Measurements from ENCODE around the gene PPHLN1.

The PPHLN1 gene

DNA sequence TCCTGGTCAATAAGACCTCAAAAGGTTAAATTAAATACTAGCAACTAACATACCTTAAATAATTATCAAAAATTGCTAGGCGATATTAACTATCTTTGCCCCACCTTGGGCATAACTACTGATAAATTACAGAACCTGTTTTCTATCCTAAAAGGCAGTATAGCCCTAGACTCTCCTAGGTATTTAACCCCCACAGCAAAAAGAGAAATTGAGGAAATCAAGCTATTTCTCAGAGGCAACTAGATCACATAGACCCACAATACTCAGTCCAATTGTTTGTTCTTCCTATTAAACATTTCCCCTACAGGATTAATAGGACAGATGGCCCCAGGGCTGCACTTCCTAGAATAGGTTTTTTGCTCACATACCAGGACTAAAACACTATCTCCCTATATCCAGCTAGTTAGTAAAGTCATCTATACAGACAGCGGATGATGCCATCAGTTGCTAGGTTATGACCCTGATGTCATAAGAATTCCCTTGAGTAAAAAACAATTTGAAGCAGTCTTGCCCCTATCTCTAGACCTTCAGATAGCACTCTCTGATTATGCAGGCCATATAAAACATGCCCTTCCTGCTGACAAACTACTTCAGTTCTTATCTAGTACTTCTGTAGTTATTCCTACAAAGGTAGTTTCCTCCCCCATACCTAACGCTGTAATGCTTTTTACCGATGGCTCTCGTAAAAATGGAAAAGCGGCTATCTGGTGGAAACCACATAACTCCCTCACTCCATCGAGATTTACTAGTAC is 118.4 kb downstream of the PPHLN1 start:
- no peak for DNase-seq

DNA sequence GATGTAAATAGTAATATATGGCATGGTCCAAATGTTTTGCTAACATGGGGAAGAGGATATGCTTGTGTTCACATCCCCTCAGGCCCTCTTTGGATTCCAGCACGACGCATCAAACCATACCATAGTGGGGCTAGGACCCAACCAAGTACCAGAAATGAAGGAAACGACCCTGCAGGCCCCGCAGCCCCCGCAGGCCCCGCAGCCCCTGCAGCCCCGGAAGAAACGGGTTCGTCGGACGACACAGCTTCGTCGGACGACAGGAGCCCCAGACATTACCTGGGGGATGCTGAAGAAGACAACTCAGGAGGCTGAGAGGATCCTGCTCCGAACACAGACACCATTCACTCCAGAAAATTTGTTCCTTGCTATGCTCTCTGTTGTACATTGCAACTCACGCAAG is 119.9 kb downstream of the PPHLN1 start:
- DNase-seq: no peak

DNA sequence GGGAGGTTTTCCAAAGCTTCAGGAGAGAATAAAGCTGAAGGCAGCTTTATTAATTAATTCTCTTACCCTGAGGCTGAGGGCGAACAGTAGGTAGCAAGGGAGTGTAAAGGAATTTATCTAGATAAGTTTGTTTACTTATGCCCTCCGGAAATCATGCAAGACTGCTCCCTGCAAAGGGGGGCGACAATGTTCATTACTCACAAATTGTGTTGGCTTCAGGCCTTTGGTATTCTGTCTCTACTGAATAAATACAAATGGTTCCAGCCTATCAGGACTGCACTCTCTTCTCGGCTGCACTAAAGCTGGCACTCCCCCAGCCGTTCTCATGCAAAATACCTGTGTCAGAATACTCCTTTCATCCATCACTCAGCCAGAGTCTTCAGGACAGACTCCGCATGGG is 120.8 kb downstream of the PPHLN1 start:
- DNase-seq: no peak

DNA sequence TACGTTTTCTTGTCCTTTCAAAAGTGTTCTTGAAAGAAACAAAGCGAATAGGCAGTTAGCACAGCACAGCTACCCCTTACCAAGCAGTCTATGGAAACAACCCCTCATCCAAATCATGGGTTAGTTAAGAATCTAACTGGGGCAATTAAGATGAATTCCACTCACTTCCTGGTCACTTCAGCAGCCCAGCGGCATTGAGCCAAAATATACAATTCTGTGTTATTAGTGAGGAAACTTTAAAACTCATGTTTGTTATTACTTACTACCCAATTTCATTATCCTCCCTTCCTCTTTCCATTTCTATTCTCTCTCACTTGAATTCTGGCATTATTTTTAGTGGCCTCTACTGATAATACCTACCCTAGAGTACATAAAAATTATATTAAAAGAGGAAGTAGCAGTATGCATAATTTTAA is 121.4 kb downstream of the PPHLN1 start:
- DNase-seq: no peak

DNA sequence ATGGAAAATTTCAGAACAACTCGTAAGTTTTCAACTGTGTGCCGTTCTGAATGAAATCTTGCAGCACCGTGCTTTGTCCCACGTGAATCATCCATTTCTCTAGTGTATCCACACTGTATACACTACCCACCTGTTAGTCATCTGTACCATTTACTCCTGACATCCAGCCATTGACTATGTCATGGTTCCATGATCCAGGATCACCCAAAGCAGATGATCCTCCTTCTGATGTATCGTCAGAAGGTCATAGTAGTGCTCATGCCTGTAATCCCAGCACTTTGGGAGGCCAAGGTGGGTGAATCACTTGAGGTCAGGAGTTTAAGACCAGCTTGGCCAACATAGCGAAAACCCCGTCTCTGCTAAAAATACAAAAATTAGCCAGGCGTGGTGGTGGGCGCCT is 122.9 kb downstream of the PPHLN1 start:
- DNase-seq: no peak

DNA sequence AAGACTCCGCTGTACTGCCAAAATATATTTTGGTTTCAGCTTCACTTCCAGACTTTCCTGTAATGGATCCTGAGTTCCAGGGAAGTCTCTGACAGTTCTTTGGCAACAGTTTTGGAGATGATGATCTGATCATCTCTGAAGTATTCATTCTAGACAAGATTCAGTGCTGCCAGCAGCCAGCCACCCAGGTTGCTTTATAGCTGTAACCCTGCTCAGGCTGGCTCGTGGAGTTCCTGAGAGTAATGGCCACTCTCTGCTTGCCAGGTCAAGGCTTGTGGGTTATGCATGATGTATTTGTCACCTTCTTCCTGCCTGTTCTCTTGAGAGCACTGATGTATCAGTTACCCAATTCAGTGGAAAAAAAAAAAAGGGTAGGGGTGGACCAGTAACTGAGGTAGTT is 124.3 kb downstream of the PPHLN1 start:
- no peak for DNase-seq

DNA sequence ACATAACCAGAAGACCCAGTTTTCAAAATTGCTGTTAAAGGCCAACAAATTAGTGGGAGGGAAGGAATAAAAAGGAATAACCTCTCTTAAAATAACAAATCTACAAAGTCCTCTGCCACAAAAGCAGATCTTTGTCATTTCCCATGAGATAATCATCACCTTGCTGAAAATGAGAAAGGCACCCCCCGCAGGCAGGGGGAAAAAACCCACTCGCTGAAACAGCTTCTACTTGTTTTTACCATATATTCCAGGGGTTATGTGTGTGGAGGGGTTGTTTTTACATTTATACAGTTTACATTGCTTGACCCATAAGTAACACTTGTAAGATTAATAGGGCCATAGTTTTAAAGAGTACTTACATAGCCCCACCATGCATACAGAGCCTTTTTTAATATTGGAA is 132.6 kb downstream of the PPHLN1 start:
- DNase-seq: no peak

DNA sequence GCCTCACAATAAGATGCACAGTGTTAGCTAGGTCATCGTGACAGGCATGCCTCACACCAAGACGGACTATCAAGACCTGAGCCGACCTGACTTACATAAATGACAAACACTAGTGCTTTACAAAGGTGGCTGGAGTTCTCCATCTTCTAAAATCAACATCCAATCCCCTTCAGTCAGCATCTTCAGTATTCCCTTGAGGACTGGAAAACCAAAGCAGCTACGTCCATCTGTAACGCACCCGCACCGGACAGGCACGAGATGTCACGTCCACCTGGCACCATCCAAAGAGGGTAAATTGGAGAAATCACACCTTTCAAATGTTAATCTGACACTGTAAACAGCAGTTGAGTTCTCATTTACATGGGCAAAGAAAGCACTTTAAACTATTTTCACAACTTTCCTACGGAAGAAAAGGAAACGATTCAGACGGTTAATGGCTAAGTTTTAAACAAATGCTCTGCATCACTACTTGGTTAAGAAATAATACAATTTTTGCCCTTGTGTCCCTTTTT is 133.4 kb downstream of the PPHLN1 start:
- DNase-seq: no peak

DNA sequence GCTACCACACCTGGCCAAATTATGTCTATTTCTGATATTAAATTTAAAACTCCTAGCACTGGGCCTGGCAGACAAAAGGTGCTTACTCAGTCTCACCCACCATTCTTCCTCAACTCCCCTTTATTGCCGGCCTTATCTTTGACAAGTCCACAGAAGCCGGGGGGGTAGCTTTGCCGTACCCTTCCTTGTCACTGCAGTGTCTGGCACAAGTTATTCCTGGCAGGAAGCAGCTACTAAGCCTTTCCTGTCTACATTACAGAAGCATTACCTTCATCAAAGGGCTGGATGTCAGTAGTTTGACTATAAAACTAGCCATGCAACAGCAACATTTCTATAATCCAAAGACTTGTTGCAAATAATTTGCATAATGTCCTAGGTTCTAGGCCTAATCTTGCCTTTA is 136.5 kb downstream of the PPHLN1 start:
- no peak for DNase-seq

DNA sequence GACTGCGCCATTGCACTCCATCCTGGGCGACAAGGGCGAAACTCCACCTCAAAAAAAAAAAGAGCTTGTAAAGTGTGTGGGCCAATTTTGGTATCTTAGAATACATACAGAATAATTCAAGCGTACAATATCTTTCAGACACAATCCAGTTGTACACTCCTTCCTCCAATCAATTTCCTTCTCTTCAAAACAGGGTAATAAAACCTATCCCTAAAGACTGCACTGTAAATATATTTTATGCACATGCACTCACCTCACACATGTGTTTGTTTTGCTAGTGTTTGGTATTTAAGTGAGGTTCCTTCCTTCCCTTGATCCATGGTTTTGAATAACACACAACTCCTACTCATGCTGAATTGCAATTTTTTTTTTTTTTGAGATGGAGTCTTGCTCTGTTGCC is 137.7 kb downstream of the PPHLN1 start:
- no peak for DNase-seq

DNA sequence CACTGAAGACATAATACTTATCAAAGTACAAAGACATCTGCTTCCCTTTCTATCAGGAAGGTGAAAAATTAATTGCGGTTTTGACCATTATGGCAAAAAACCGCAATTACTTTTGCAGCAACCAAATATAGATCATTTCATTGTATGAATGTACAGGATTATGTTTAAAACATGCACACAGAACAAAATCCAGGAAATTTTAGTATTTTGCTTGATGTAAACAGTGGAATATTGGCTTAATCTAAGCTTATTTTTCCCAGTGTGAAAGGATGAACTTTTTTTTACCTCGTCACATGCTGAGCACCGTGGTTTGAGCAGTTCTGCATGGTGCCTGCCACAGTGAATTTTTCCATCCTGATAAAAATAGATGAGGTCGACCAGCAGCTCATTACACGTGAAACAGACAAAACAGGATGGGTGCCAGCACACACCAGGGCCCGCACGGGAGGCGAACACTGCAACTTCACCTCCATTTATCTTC is 142.4 kb downstream of the PPHLN1 start:
- DNase-seq: no peak

DNA sequence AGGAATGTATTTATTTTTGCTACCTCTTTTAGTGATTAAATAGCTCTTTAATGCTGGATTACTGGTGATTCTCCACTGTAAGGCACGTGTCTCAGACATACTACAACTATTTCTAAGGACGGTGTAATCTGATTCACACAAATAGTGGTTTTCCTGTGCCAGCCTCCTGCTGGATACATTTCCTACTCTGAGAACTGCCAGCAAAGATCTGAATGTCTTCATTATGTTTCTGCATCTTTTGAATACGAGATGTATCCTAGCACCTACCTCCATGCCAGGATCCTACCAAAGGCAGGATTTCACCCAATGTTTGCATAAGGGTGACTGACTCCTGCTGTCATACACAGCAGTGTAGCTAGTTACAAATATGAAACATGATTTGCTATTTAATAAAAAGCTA is 143.0 kb downstream of the PPHLN1 start:
- no peak for DNase-seq

DNA sequence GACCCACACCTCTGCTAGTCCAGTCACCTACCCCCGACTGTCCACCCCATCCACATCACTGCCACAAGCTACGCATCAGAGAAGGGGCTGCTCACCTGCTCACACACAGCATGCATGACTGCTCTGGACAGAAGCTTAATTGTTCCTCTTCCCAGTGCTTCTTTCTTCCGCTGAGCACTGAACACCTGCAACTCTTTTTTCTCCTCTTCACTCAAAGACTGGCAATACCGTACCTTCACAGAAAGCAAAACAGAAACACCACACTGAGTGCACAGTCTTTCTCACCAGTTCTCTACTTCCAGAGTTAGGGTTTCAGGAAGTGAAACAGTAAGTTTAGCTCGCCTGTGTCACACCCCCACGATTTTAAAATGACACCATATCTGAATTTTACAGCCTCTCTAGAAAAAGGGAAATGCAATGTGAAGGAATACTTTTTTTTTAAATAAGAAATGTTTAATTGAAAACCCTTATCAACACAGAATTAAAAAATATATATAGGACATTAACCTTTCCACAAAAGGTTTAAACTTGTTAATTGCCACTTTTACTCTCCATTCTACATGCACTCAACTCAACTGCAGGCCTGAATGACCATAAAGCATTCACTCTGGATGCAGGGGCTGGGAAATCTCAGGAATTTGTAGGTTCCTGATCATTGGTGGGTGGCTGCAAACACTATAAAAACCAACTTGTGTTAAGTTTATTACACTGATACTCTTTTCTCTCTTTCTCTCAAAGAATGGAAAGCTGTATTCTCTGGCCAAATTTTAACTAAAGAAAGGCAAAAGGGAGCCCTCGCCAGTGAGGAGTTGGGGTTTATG is 143.6 kb downstream of the PPHLN1 start:
- no peak for DNase-seq

DNA sequence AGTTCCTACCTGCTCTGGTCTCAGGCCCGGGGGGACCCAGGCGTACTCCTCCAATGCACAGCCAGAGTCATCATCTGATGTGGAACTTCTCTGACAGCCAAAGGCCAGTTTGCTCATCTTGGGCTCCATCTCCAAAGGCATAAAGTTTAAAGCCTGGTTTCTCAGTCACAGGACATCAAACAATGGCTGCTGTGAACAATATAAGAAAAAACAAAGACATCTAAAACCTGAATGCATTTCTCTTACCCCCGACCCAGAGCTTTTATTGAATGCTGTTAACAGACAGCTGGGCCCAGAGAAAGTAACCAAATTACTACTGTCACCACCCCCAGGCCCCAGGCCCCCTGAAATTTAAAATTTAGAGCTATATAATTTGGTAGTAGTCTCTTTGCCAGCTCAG is 146.4 kb downstream of the PPHLN1 start:
- DNase-seq: no peak

DNA sequence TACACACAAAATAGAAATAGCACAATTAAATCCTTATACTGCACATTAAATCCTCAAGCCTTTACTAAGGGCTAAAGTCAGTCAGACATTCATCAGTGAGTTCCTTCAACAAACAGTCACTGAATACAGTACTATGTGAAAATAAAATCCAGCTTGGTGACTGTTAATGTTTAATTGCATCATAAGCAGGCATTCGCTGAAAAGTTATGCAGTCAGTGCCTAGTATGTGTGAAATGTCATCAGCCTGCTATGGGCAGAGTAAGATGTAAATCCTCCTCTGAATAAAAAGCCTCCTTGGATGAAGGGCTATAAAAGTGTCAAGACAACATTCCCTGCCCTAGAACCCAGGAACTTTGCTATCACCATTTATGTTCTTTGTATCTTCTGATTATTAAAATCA is 147.2 kb downstream of the PPHLN1 start:
- DNase-seq: no peak

DNA sequence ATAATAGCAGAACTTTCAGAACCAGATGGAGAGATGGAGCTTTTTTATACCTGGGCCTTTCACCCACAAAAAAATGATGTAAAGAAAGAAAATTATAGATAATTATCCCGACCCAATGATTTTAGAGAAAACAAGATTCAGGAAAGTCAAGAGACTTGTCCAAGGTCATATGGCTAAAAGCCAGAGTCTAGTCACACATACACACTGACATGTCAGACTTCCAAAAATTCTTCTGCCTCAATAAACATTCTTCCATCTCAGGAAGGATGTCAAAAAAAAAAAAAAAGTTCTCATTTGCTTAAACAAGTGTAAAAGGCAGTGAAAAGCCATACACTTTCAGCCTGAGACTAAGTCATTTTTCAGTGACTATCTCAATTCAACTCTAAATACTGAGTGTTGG is 147.6 kb downstream of the PPHLN1 start:
- no peak for DNase-seq

DNA sequence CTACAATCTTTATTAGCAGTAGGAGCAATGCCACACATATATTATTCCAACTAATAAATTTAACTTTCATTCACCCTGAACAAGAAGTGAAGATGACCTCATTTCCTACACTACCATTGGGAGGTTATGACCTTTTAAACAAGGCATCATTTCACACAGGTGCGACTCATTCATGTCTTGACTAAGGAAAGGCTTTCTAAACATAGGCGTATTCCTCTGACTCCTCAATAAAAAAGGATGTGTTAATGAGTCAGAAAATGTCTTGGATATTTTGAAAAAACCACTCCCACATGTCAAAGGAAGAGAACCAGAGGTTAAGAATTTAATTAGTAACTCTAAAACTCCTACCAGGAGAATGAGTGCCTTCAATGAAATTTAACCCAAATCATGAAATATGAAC is 148.4 kb downstream of the PPHLN1 start:
- no peak for DNase-seq

DNA sequence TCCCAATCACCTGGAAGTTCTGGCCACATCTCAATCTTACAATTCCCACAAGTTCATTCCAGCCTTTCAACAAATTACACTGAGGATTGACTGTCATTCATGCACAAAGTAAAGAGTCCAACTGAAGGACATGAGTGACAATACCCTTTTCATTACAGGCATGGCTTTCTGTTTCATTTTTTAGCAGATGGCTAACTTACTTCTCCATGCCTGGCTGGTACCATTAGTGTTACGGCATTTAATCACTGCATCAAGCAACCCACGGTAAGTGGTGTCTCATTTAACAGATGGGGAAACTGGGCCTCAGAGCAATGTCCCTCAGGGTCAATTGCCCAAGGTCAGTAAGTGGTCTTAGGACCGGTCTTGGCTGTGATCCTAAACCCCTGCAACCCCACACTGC is 149.1 kb downstream of the PPHLN1 start:
- no peak for DNase-seq

DNA sequence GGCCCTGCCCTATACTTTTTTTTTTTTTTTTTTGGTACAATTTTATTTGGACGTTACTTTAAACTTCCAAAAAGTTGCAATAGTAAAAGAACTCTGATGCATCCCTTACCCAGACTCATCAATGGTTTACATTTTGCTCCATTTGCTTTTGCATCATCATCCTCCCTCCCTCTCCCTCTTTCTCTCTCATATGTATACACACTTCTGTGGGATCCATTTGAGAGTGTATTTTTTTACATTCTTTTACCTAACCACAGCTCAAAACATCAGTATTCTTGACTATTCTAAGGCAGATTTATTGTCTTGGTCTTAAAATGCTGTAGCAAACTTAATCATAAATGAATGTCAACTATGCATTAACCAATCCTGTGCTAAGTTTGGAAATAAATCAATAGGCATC is 152.0 kb downstream of the PPHLN1 start:
- DNase-seq: no peak

DNA sequence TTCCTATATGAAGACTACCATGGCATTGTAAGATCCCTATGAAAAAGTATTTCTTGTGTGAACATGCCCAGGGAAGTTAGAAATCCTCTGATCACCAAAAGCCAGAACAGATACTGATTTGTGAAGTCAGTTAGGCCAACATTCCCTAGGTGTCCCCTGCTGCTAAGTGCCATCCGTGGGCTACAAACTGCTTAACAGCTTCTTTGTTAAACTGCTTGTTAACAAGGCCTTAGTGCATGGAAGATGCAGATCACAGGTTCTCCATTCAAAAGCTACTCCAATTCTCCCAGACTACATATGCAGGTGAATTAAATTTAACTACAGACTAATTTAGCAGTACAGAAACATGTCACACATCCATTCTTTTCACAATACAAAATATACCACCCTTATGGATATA is 155.4 kb downstream of the PPHLN1 start:
- no peak for DNase-seq

DNA sequence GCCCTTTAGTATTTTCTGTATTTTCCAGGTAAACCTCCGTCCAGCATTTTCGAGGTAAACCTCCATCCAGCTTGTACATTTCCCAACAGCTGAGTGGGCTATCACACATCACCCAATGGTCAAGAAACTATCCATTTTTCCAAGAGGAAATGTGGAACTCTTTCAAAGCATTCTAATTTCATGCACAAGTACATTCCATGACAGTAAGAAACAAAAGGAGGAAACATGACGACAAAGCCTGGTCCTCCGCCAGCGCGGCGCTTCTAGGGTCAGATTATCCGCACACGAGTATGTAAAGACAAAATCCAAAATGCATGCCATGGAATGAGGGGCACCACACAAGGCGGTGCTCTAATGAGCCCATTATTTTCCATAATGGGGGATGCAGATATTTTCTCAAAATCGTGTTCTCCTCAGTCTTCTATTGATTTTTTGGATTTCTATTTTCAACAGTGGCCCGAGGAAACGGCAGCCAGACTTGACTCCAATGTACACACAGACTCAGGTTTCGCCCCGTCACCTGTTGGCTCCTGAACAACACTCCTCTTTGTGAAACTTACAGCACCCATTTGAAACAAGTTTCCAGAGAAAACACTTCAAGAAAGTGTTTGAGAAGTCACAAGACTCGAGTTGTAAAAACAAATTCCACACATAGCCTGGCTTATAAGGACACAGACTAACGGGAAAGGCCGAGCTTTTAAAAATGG is 156.2 kb downstream of the PPHLN1 start:
- no peak for DNase-seq

DNA sequence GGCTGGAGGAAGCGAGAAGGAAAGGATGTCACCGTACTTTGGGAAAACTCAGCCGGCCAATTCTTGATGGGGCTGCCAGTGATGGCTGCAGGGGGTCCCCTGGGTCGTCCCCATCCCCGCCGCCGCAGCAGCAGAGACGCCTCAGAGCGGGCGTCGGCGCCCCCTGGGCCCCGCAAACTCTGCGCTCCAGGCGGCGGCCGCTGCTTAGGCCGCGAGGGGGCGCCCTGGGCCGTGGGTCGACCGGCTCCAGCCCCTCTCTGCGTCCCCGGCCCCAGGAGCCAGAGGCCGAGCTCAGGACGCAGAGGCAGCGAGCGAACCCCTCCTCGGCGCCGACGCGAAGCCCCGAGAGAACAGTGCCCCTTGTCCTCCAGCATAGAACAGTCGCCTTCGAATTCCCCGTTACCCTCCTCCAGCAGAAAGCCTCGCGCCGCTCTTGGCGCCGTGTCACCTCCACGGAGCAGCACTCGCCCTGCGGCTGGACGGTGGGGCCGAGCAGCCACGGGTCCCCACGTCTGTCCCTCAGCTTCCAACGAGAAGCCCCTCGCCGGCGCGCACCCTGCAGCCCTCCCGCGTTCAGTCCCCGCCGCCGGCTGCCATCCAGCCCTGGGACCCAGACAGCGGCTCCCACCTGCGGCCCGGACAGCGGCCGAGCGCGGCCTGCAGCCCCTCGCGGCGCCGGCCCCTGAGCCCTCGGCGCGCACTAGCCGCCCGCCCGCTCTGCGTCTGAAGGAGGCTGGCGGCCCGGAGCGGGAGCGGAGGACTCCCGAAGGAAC is 157.0 kb downstream of the PPHLN1 start:
- DNase-seq: peak; percentile 9

DNA sequence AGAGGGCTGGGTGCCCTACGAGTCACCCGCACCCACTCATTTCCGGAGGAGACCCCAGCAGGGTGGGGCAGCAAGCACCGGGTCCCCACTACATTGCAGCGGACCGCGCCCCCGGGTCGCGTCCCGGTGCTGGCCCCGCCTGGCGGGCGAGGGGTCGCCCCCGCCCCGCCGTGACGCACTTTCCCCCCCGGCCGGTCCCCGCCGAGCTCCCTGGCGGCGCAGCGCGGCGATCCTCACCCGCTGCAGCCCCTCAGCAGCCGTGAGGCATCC is 157.5 kb downstream of the PPHLN1 start:
- DNase-seq: no peak
